ENCODE data around the gene SCARF2. TPM values are rescaled to one million over a fixed set of nuclear protein-coding genes. Genes with fewer than 3 reads are reported as not detected.

Gene SCARF2
- total and polyA plus RNA-seq, 3 donors from 2014 or later = 3.3 to 12.3 (median 10.4) TPM

DNA sequence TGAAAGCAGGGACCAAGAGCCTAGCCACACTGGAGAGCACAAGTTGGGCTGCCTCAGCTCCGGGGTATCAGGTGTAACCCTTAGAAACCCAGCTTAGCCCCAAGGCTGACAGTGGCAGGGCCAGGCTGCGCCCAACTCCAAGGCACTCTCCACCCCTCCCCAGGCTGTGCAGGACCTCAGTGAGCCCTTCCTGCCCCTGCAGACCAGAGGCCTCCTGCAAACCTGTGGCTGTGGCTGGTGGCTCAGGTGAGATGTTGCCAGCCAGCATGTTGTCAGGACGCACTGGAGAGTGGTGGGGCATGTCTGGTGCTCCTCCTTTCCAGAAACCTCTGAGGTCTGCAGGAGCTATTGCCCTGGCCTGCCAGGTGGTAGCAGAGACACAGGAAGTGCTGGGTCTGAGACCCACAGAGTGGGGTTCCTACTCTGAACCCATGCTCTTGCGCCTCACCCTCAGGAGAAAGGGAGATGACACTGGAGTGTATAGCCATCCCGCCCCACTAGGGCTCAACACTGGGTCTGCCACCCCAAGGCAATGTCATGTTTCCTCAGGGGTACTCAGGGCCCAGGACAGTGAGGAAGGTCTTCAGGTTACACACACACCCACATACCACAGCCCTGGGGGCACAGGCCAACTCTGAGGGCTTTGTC lies 2.4 kb upstream of the SCARF2 start:
- no peak for DNase-seq
- Histone ChIP-seq H3K9me3 (no peaks in the 10 kb centered on the region), H3K27me3 (no peaks in the 10 kb centered on the region), H3K4me1 (peaks cover 11% of the 10 kb centered on the region), H3K4me3 (no peak overlapping the region), H3K27ac (no peak overlapping the region), H3K36me3 (ENCODE audit: low read depth, missing control alignments) (no peaks in the 10 kb centered on the region)
- intact Hi-C loops (cut with DNase I; ENCODE audit: low total_unique reads) = no loop called here
- TF ChIP-seq, protein P1, sequence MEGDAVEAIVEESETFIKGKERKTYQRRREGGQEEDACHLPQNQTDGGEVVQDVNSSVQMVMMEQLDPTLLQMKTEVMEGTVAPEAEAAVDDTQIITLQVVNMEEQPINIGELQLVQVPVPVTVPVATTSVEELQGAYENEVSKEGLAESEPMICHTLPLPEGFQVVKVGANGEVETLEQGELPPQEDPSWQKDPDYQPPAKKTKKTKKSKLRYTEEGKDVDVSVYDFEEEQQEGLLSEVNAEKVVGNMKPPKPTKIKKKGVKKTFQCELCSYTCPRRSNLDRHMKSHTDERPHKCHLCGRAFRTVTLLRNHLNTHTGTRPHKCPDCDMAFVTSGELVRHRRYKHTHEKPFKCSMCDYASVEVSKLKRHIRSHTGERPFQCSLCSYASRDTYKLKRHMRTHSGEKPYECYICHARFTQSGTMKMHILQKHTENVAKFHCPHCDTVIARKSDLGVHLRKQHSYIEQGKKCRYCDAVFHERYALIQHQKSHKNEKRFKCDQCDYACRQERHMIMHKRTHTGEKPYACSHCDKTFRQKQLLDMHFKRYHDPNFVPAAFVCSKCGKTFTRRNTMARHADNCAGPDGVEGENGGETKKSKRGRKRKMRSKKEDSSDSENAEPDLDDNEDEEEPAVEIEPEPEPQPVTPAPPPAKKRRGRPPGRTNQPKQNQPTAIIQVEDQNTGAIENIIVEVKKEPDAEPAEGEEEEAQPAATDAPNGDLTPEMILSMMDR (IDR thresholded peaks at IDR 0.05) = no peak
- TF ChIP-seq POLR2A (IDR thresholded peaks at IDR 0.05) = no peak
- 90 to 100% methylated on average over 2 to 5 of the region's 5 CpGs for WGBS, 2 donors

DNA sequence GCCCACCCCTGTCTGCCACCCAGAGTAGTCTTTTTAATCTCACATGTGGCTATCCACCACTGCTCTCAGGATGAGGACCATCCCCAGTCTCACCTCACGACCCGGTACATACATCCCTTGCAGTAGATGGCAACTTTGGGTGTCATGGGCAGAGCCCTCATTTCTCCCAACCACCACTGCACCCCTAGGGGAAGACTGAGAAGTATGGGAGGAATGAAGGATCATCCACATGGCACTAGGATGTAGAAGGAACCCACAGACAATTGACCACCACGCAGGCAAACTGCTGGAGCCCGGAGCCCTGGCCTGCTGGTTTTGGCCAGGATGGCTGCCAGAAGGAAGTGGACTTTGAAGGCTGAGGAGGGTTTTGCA lies 1.9 kb upstream of the SCARF2 start:
- intact Hi-C loops (cut with DNase I; ENCODE audit: low total_unique reads) = no loop called here
- no peak overlapping the region for H3K27ac ChIP-seq
- WGBS, 2 donors = 90 to 91% methylated on average over 4 of the region's 4 CpGs
- no peak for DNase-seq
- H3K4me3 ChIP-seq = no peak overlapping the region
- H3K9me3 ChIP-seq = no peaks in the 10 kb centered on the region
- TF ChIP-seq, protein P1 (IDR thresholded peaks at IDR 0.05) = no peak
- no peak for TF ChIP-seq POLR2A (IDR thresholded peaks at IDR 0.05)
- H3K36me3 ChIP-seq (ENCODE audit: low read depth, missing control alignments) = no peaks in the 10 kb centered on the region
- peaks cover 11% of the 10 kb centered on the region for H3K4me1 ChIP-seq
- H3K27me3 ChIP-seq = no peaks in the 10 kb centered on the region

DNA sequence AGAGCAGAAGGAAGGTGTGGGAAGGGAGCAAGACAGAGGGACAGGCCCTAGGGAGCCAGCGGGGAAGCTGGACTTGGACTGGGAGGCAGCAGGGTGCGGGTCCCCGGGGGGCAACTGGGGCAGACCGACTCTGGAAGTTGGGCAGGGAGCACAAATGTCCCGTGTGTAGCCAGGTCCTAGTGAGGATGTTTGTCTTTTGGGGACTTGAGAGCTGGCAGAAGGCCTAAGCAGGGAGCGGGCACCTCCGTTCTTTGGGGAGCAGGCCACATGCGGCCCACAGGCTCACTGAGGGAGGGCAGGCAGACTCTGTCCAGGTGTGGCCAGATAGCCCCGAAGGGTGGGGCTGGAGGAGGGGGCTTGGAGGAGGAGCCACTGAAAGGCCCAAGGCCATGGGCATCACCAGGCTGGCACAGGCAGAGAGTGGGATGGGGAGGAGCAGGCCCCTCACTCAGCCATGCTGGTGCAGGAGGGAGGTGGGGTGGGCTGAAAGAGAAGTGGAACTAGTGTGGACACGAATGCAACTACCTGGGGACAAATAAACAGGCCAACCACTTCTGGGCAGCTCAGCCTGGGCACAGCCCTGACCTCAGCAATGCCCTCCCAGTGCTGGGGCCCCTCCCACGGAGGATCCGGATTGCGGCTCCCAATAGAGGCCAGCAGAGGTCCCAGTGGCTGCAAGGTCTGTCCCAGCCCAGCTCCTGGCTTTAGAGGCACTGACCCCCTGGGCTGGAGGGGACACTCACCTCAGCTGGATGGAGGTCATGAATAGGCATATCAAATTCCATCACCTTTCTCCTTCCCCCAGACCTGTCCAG lies 1.3 kb upstream of the SCARF2 start:
- H3K4me3 ChIP-seq = peak overlapping the region; percentile 63 to 77
- no peaks in the 10 kb centered on the region for H3K36me3 ChIP-seq (ENCODE audit: low read depth, missing control alignments)
- DNase-seq = no peak
- WGBS, 2 donors = 37 to 61% methylated on average over 11 to 13 of the region's 13 CpGs
- intact Hi-C loops (cut with DNase I; ENCODE audit: low total_unique reads) = no loop called here
- no peaks in the 10 kb centered on the region for H3K9me3 ChIP-seq
- H3K4me1 ChIP-seq = peaks cover 11% of the 10 kb centered on the region
- H3K27me3 ChIP-seq = no peaks in the 10 kb centered on the region
- TF ChIP-seq POLR2A (IDR thresholded peaks at IDR 0.05) = no peak
- TF ChIP-seq, protein P1 (IDR thresholded peaks at IDR 0.05) = no peak
- H3K27ac ChIP-seq = peak overlapping the region; percentile 89 to 90

DNA sequence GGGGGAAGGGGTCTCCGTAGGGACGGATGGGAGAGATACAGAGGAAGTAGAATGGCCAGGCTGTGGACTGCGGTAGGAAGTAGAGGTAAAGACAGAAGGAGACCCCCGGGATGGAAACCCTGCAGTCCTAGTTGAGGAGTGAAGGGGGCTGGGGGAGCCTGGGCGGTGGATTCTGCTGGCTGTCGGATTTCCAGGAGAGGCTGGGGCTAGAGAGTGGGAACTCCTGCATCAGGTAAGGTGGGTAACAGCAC lies 727 bp upstream of the SCARF2 start:
- WGBS, 2 donors = 10 to 13% methylated on average over 6 of the region's 6 CpGs
- no peaks in the 10 kb centered on the region for H3K27me3 ChIP-seq
- H3K4me3 ChIP-seq = peak overlapping the region; percentile 63 to 77
- H3K4me1 ChIP-seq = peaks cover 11% of the 10 kb centered on the region
- no peaks in the 10 kb centered on the region for H3K9me3 ChIP-seq
- DNase-seq = no peak
- intact Hi-C loops (cut with DNase I; ENCODE audit: low total_unique reads) = no loop called here
- no peaks in the 10 kb centered on the region for H3K36me3 ChIP-seq (ENCODE audit: low read depth, missing control alignments)
- TF ChIP-seq POLR2A (IDR thresholded peaks at IDR 0.05) = no peak
- TF ChIP-seq, protein P1 (IDR thresholded peaks at IDR 0.05) = no peak
- H3K27ac ChIP-seq = peak overlapping the region; percentile 89 to 90

All from testis (tissue), 3 donors.